Measurements from ENCODE around the gene ACSS2.

The ACSS2 gene

GRCh38 chr20:34942301-34942700 is 65.9 kb downstream of the ACSS2 start:
- Histone ChIP-seq H3K27me3 (replicated peaks; ENCODE audit: control insufficient read depth, insufficient read depth, low read length, poor library complexity, severe bottlenecking) (no peaks in the 10 kb centered on the region), H3K4me3 (ENCODE audit: insufficient read depth, low read depth, low read length, poor library complexity, severe bottlenecking) (no peak overlapping the region), H3K4me1 (ENCODE audit: control insufficient read depth, insufficient read depth, low read length, poor library complexity, severe bottlenecking) (no peaks in the 10 kb centered on the region), H3K27ac (ENCODE audit: insufficient read depth, low read length, poor library complexity, severe bottlenecking) (no peak overlapping the region), H3K9me3 (ENCODE audit: control insufficient read depth, low read length) (no peaks in the 10 kb centered on the region), H3K36me3 (ENCODE audit: control insufficient read depth, insufficient read depth, low read length) (peaks cover 46% of the 10 kb centered on the region)
- DNase-seq, result no peak

- peaks cover 44% of the 10 kb centered on the region for H3K36me3 ChIP-seq (ENCODE audit: control insufficient read depth, insufficient read depth, low read length)
- no peak overlapping the region for H3K27ac ChIP-seq (ENCODE audit: insufficient read depth, low read length, poor library complexity, severe bottlenecking)
- no peaks in the 10 kb centered on the region for H3K9me3 ChIP-seq (ENCODE audit: control insufficient read depth, low read length)
- H3K4me1 ChIP-seq (ENCODE audit: control insufficient read depth, insufficient read depth, low read length, poor library complexity, severe bottlenecking), result no peaks in the 10 kb centered on the region
- H3K4me3 ChIP-seq (ENCODE audit: insufficient read depth, low read depth, low read length, poor library complexity, severe bottlenecking), result no peak overlapping the region
- no peak for DNase-seq
- H3K27me3 ChIP-seq (replicated peaks; ENCODE audit: control insufficient read depth, insufficient read depth, low read length, poor library complexity, severe bottlenecking), result no peaks in the 10 kb centered on the region
Observed at GRCh38 chr20:34943808-34944567, 67.6 kb downstream of the ACSS2 start.

GRCh38 chr20:34945315-34946077 is 69.1 kb downstream of the ACSS2 start:
- H3K4me1 ChIP-seq (ENCODE audit: control insufficient read depth, insufficient read depth, low read length, poor library complexity, severe bottlenecking), result no peaks in the 10 kb centered on the region
- H3K27ac ChIP-seq (ENCODE audit: insufficient read depth, low read length, poor library complexity, severe bottlenecking), result no peak overlapping the region
- H3K4me3 ChIP-seq (ENCODE audit: insufficient read depth, low read depth, low read length, poor library complexity, severe bottlenecking), result no peak overlapping the region
- H3K36me3 ChIP-seq (ENCODE audit: control insufficient read depth, insufficient read depth, low read length), result peaks cover 49% of the 10 kb centered on the region
- no peaks in the 10 kb centered on the region for H3K27me3 ChIP-seq (replicated peaks; ENCODE audit: control insufficient read depth, insufficient read depth, low read length, poor library complexity, severe bottlenecking)
- no peaks in the 10 kb centered on the region for H3K9me3 ChIP-seq (ENCODE audit: control insufficient read depth, low read length)
- no peak for DNase-seq

- H3K4me1 ChIP-seq (ENCODE audit: control insufficient read depth, insufficient read depth, low read length, poor library complexity, severe bottlenecking), result no peaks in the 10 kb centered on the region
- no peaks in the 10 kb centered on the region for H3K27me3 ChIP-seq (replicated peaks; ENCODE audit: control insufficient read depth, insufficient read depth, low read length, poor library complexity, severe bottlenecking)
- no peaks in the 10 kb centered on the region for H3K9me3 ChIP-seq (ENCODE audit: control insufficient read depth, low read length)
- no peak for DNase-seq
- no peak overlapping the region for H3K27ac ChIP-seq (ENCODE audit: insufficient read depth, low read length, poor library complexity, severe bottlenecking)
- peaks cover 43% of the 10 kb centered on the region for H3K36me3 ChIP-seq (ENCODE audit: control insufficient read depth, insufficient read depth, low read length)
- no peak overlapping the region for H3K4me3 ChIP-seq (ENCODE audit: insufficient read depth, low read depth, low read length, poor library complexity, severe bottlenecking)
Observed at GRCh38 chr20:34946661-34947060, 70.2 kb downstream of the ACSS2 start.

DNA sequence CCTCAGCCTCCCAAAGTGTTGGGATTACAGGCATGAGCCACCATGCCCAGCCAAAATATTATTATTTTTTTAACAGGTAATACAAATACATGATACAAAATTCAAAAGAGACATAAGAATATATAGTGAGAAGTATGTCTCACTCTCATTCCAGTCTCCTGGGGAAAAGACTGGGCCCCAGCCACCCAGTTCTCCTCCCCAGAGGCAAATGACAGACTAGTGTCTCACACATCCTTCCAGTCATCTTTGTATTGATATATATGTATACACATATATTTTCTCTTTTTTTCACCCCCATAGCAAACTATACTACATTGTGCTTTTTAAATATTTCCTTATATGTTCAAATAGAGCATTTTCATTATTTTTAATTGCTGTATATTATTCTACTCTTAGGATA is 70.9 kb downstream of the ACSS2 start:
- Histone ChIP-seq H3K27ac (ENCODE audit: insufficient read depth, low read length, poor library complexity, severe bottlenecking) (no peak overlapping the region), H3K4me3 (ENCODE audit: insufficient read depth, low read depth, low read length, poor library complexity, severe bottlenecking) (no peak overlapping the region), H3K27me3 (replicated peaks; ENCODE audit: control insufficient read depth, insufficient read depth, low read length, poor library complexity, severe bottlenecking) (no peaks in the 10 kb centered on the region), H3K9me3 (ENCODE audit: control insufficient read depth, low read length) (no peaks in the 10 kb centered on the region), H3K4me1 (ENCODE audit: control insufficient read depth, insufficient read depth, low read length, poor library complexity, severe bottlenecking) (no peaks in the 10 kb centered on the region), H3K36me3 (ENCODE audit: control insufficient read depth, insufficient read depth, low read length) (peaks cover 37% of the 10 kb centered on the region)
- no peak for DNase-seq

DNA sequence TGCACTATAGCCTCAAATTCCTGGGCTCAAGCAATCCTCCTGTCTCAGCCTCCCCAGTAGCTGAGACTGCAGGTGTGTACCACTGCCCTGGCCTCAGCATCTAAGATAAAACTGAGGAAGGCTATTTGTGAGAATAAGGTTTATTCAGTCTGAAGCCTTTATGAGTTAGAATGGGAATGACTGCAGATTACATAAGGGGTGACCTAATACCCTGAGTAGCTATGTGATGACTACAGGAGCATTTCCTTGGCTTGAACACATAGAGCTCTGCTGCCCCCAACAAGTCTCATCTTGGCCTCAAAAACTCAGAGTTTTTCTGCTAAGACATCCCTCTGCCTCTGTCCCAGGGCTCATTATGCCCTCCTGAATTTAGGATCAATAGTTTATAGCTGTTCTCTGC is 71.6 kb downstream of the ACSS2 start:
- H3K4me1 ChIP-seq (ENCODE audit: control insufficient read depth, insufficient read depth, low read length, poor library complexity, severe bottlenecking), result no peaks in the 10 kb centered on the region
- H3K27ac ChIP-seq (ENCODE audit: insufficient read depth, low read length, poor library complexity, severe bottlenecking), result no peak overlapping the region
- no peaks in the 10 kb centered on the region for H3K9me3 ChIP-seq (ENCODE audit: control insufficient read depth, low read length)
- H3K36me3 ChIP-seq (ENCODE audit: control insufficient read depth, insufficient read depth, low read length), result peaks cover 33% of the 10 kb centered on the region
- H3K4me3 ChIP-seq (ENCODE audit: insufficient read depth, low read depth, low read length, poor library complexity, severe bottlenecking), result no peak overlapping the region
- H3K27me3 ChIP-seq (replicated peaks; ENCODE audit: control insufficient read depth, insufficient read depth, low read length, poor library complexity, severe bottlenecking), result no peaks in the 10 kb centered on the region
- DNase-seq, result no peak

GRCh38 chr20:34949120-34949519 is 72.7 kb downstream of the ACSS2 start:
- no peak overlapping the region for H3K4me3 ChIP-seq (ENCODE audit: insufficient read depth, low read depth, low read length, poor library complexity, severe bottlenecking)
- peaks cover 23% of the 10 kb centered on the region for H3K36me3 ChIP-seq (ENCODE audit: control insufficient read depth, insufficient read depth, low read length)
- DNase-seq, result no peak
- no peak overlapping the region for H3K27ac ChIP-seq (ENCODE audit: insufficient read depth, low read length, poor library complexity, severe bottlenecking)
- no peaks in the 10 kb centered on the region for H3K27me3 ChIP-seq (replicated peaks; ENCODE audit: control insufficient read depth, insufficient read depth, low read length, poor library complexity, severe bottlenecking)
- no peaks in the 10 kb centered on the region for H3K9me3 ChIP-seq (ENCODE audit: control insufficient read depth, low read length)
- no peaks in the 10 kb centered on the region for H3K4me1 ChIP-seq (ENCODE audit: control insufficient read depth, insufficient read depth, low read length, poor library complexity, severe bottlenecking)

DNA sequence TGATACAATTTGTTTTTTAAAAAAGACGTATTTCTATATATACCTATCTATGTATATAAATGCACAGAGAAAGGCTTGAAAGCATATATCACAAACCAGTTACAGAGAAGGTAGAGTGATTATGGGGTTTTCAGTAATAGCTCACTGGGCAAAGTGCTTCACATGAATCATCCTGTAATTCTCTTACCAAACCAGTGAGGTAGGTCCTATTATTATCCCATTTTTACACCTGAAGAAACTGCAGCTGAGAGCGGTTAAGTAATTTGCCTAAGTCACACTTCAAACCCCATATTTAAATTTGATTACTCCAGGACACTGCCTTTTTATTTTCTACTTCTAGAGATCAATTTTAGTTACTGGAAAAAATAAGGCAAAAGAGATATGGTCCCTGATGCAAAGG is 74.8 kb downstream of the ACSS2 start:
- H3K27me3 ChIP-seq (replicated peaks; ENCODE audit: control insufficient read depth, insufficient read depth, low read length, poor library complexity, severe bottlenecking), result no peaks in the 10 kb centered on the region
- no peaks in the 10 kb centered on the region for H3K9me3 ChIP-seq (ENCODE audit: control insufficient read depth, low read length)
- H3K4me3 ChIP-seq (ENCODE audit: insufficient read depth, low read depth, low read length, poor library complexity, severe bottlenecking), result no peak overlapping the region
- H3K36me3 ChIP-seq (ENCODE audit: control insufficient read depth, insufficient read depth, low read length), result peaks cover 10% of the 10 kb centered on the region
- no peak overlapping the region for H3K27ac ChIP-seq (ENCODE audit: insufficient read depth, low read length, poor library complexity, severe bottlenecking)
- no peak for DNase-seq
- peaks cover 7% of the 10 kb centered on the region for H3K4me1 ChIP-seq (ENCODE audit: control insufficient read depth, insufficient read depth, low read length, poor library complexity, severe bottlenecking)

DNA sequence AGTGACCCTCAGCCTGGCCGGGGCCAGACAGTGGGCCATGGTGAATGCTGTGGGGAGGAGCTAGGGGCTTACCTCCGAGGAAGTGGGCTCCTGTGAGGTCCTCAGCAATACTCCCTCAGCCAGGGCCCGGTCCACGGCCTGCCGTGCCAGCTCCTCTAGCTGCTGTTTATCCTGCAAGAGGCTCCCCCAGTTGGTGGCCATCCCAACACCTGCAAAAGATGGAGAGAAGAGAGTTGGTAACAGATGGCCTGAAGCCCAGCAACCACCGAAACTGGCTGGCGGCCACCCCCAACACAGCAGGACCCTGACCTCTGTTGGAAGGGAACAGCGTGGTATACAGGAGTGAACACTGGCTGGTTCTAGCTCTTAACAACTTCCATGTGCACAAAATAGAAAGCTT is 75.2 kb downstream of the ACSS2 start:
- H3K9me3 ChIP-seq (ENCODE audit: control insufficient read depth, low read length), result no peaks in the 10 kb centered on the region
- DNase-seq, result no peak
- no peak overlapping the region for H3K4me3 ChIP-seq (ENCODE audit: insufficient read depth, low read depth, low read length, poor library complexity, severe bottlenecking)
- H3K4me1 ChIP-seq (ENCODE audit: control insufficient read depth, insufficient read depth, low read length, poor library complexity, severe bottlenecking), result peaks cover 9% of the 10 kb centered on the region
- H3K27ac ChIP-seq (ENCODE audit: insufficient read depth, low read length, poor library complexity, severe bottlenecking), result no peak overlapping the region
- H3K36me3 ChIP-seq (ENCODE audit: control insufficient read depth, insufficient read depth, low read length), result peaks cover 7% of the 10 kb centered on the region
- no peaks in the 10 kb centered on the region for H3K27me3 ChIP-seq (replicated peaks; ENCODE audit: control insufficient read depth, insufficient read depth, low read length, poor library complexity, severe bottlenecking)

- Histone ChIP-seq H3K9me3 (ENCODE audit: control insufficient read depth, low read length) (no peaks in the 10 kb centered on the region), H3K4me1 (ENCODE audit: control insufficient read depth, insufficient read depth, low read length, poor library complexity, severe bottlenecking) (peaks cover 9% of the 10 kb centered on the region), H3K4me3 (ENCODE audit: insufficient read depth, low read depth, low read length, poor library complexity, severe bottlenecking) (no peak overlapping the region), H3K36me3 (ENCODE audit: control insufficient read depth, insufficient read depth, low read length) (peaks cover 5% of the 10 kb centered on the region), H3K27me3 (replicated peaks; ENCODE audit: control insufficient read depth, insufficient read depth, low read length, poor library complexity, severe bottlenecking) (no peaks in the 10 kb centered on the region), H3K27ac (ENCODE audit: insufficient read depth, low read length, poor library complexity, severe bottlenecking) (no peak overlapping the region)
- DNase-seq, result no peak
Observed at GRCh38 chr20:34952671-34953070, 76.3 kb downstream of the ACSS2 start.

Data from effector memory CD4-positive, alpha-beta T cell (primary cell).